GM12892 (cell line): ENCODE data around the gene ZBTB7A.

ENCODE experiments used
- POLR2A ChIP-seq: IDR thresholded peaks from 2 replicates; pipeline ENCODE4 v1.6.1; 2011; ENCODE audit warnings: low read depth, low read length, control low read depth
- POLR2AphosphoS5 ChIP-seq: IDR thresholded peaks from 2 replicates; pipeline ENCODE4 v1.6.1; 2011; ENCODE audit warnings: low read depth, low read length, control low read depth

DNA sequence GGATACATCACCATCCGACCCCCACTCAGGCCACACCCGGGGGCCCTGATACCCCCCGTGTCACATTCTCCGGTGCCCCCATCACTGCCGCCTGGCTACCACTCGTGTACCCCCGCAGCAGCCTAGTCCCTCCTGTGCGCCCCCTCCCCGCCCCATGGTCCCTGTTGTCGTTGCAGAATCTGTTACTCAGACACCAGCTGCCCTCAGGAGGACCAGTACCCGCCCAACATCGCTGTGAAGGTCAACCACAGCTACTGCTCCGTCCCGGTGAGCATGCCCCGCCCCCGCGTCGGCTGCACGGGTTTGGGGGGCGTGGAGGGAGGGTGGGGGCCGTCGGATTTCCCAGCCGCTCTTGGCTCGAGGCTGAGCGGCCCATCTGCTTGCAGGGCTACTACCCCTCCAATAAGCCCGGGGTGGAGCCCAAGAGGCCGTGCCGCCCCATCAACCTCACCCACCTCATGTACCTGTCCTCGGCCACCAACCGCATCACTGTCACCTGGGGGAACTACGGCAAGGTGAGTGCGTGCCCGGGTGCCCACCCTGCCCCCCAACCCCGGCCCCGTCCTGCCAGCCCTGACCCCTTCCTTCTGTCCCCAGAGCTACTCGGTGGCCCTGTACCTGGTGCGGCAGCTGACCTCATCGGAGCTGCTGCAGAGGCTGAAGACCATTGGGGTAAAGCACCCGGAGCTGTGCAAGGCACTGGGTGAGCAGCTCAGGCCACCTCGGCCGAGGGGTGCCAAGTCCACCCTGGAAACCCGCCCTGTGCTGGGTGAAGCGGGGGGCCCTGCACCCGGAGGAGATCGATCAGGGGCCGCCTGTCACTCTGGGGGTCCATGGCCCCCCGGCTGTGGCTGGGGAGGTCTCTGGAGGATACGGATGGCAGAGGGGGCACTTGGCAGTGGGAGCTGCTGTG is 38.1 kb downstream of the ZBTB7A start:
- TF ChIP-seq POLR2AphosphoS5 (no peak), POLR2A (0 out of 2 replicates have a peak, but pooled peaks have one; percentile 1)
